Cardiac fibroblast (primary cell): ENCODE results near the gene HFE.

Source experiments
- DNase-seq, 2 donors: peaks; one replicate each; pipeline versions ENCODE4 v3.0.0 to v3.0.0-alpha.2; 2010; ENCODE audit warnings: low read depth in 2 of 2
- H3K4me3 ChIP-seq, 2 donors: replicated peaks in 1 of 2; 1 replicate in 1 of 2; 2 replicates in 1 of 2; pipeline ENCODE4 v1.5.1; 2011; ENCODE audit warnings: low read depth in 2 of 2, low read length in 2 of 2, mild to moderate bottlenecking in 2 of 2, moderate library complexity in 1 of 2
- CTCF ChIP-seq: IDR thresholded peaks from one replicate; pipeline ENCODE4 v1.5.1; 2011; ENCODE audit warnings: low read depth, mild to moderate bottlenecking, low read length, inconsistent platforms

Gene HFE

GRCh38 chr6:26130581-26131249, 43.5 kb downstream of the HFE start:
- DNase-seq: no peak
- no peak overlapping the region for H3K4me3 ChIP-seq
- TF ChIP-seq CTCF: no peak

- no peak overlapping the region for H3K4me3 ChIP-seq
- DNase-seq: no peak
- TF ChIP-seq CTCF: no peak
These were observed 44.4 kb downstream of the HFE start for GRCh38 chr6:26131618-26132017.

GRCh38 chr6:26133730-26134129, 46.5 kb downstream of the HFE start:
- no peak overlapping the region for H3K4me3 ChIP-seq
- no peak for TF ChIP-seq CTCF
- no peak for DNase-seq

GRCh38 chr6:26136321-26136720, 49.1 kb downstream of the HFE start:
- no peak overlapping the region for H3K4me3 ChIP-seq
- no peak for TF ChIP-seq CTCF

GRCh38 chr6:26140254-26140966, 53.2 kb downstream of the HFE start:
- no peak for DNase-seq
- no peak overlapping the region for H3K4me3 ChIP-seq
- TF ChIP-seq CTCF: no peak

More at GRCh38 chr6:26136321-26136720, 49.1 kb downstream of the HFE start:
- DNase-seq: no peak

GRCh38 chr6:26140967-26141294, 53.7 kb downstream of the HFE start:
- no peak overlapping the region for H3K4me3 ChIP-seq
- DNase-seq: no peak
- no peak for TF ChIP-seq CTCF
